H1 (cell line): ENCODE data around the gene PDE4B. TPM values are rescaled to one million over a fixed set of nuclear protein-coding genes. Genes with fewer than 3 reads are reported as not detected.

Source experiments
- CTCF ChIA-PET: fragments of 300-600 bp; sonication (Branson Sonifier 250); formaldehyde crosslinking; loops from one replicate; lab custom pipeline; 2021; ENCODE audit not compliant: partially characterized antibody; lab: Charles Lee
- POLR2A ChIA-PET: fragments of 300-600 bp; sonication (Branson Sonifier 250); formaldehyde crosslinking; loops from one replicate; lab custom pipeline; 2021; ENCODE audit warnings: inconsistent platforms; ENCODE audit not compliant: partially characterized antibody; lab: Charles Lee
- DNase-seq, 2 experiments: peaks; one replicate each; pipeline versions ENCODE4 v3.0.0 to v3.0.0-alpha.2; 2010 to 2022; ENCODE audit warnings: low spot score in 2 of 2, low read depth in 1 of 2, mixed read lengths in 1 of 2
- FAIRE-seq: peaks from 2 replicates; lab custom pipeline; 2011; peaks lifted over from hg19 to GRCh38; lab: Jason Lieb, UNC
- H2AFZ ChIP-seq: 2 replicates; pipeline ENCODE4 v1.8.1; 2012; ENCODE audit warnings: low read length, inconsistent platforms
- H2AK5ac ChIP-seq: 2 replicates; pipeline ENCODE4 v1.6.1; 2013; ENCODE audit warnings: low read depth, low read length
- H2BK120ac ChIP-seq: replicated peaks from 2 replicates; pipeline ENCODE3; 2013; ENCODE audit warnings: low read depth, low read length, inconsistent platforms
- H2BK12ac ChIP-seq: 2 replicates; pipeline ENCODE4 v1.6.1; 2013; ENCODE audit warnings: low read depth, low read length
- H2BK15ac ChIP-seq: 2 replicates; pipeline ENCODE4 v1.6.1; 2013; ENCODE audit warnings: low read length
- H2BK20ac ChIP-seq: 2 replicates; pipeline ENCODE4 v1.6.1; 2013; ENCODE audit warnings: low read length
- H2BK5ac ChIP-seq: 2 replicates; pipeline ENCODE4 v1.6.1; 2013; ENCODE audit warnings: low read depth, low read length
- H3K14ac ChIP-seq: 2 replicates; pipeline ENCODE4 v1.6.1; 2013; ENCODE audit warnings: inconsistent platforms; ENCODE audit not compliant: insufficient read length
- H3K18ac ChIP-seq: 2 replicates; pipeline ENCODE4 v1.6.1; 2013; ENCODE audit warnings: low read length; ENCODE audit errors: extremely low read depth
- H3K23ac ChIP-seq: 2 replicates; pipeline ENCODE4 v1.6.1; 2013; ENCODE audit warnings: inconsistent platforms; ENCODE audit not compliant: insufficient read length
- H3K23me2 ChIP-seq: 2 replicates; pipeline ENCODE4 v1.6.1; 2013; ENCODE audit warnings: low read depth, low read length
- H3K27ac ChIP-seq: 2 replicates; pipeline ENCODE4 v1.6.1; 2011; ENCODE audit warnings: low read depth, low read length, inconsistent platforms
- H3K27me3 ChIP-seq, 4 experiments: replicated peaks in 1 of 4; 1 replicate in 1 of 4; 2 replicates in 3 of 4; pipeline versions ENCODE4 v1.6.1 to v1.8.1; 2011 to 2013; ENCODE audit warnings: low read length in 3 of 4, mild to moderate bottlenecking in 3 of 4, inconsistent platforms in 2 of 4, mixed read lengths in 2 of 4, moderate library complexity in 1 of 4; ENCODE audit not compliant: control insufficient read depth in 3 of 4, insufficient read depth in 3 of 4; ENCODE audit errors: extremely low read depth in 1 of 4
- H3K36me3 ChIP-seq, 4 experiments: 2 replicates each; pipeline versions ENCODE4 v1.6.1 to v1.8.1; 2011 to 2013; ENCODE audit warnings: mild to moderate bottlenecking in 4 of 4, low read length in 3 of 4, moderate library complexity in 2 of 4, control low read depth in 1 of 4, inconsistent platforms in 1 of 4; ENCODE audit not compliant: insufficient read depth in 4 of 4, control insufficient read depth in 2 of 4
- H3K4ac ChIP-seq: replicated peaks from 2 replicates; pipeline ENCODE3; 2013; ENCODE audit warnings: low read length, low read depth, mixed read lengths, inconsistent platforms; ENCODE audit not compliant: insufficient read length
- H3K4me1 ChIP-seq, 4 experiments: replicated peaks in 1 of 4; 1 replicate in 1 of 4; 2 replicates in 3 of 4; pipeline versions ENCODE4 v1.6.1 to v1.8.1; 2011 to 2013; ENCODE audit warnings: low read length in 3 of 4, inconsistent platforms in 2 of 4, mixed read lengths in 1 of 4; ENCODE audit not compliant: insufficient read depth in 4 of 4, control insufficient read depth in 3 of 4
- H3K4me2 ChIP-seq, 2 experiments: 2 replicates each; pipeline versions ENCODE4 v1.6.1 to v1.8.1; 2011 to 2013; ENCODE audit warnings: low read depth in 2 of 2, low read length in 2 of 2, control low read depth in 1 of 2, inconsistent platforms in 1 of 2, mild to moderate bottlenecking in 1 of 2; ENCODE audit not compliant: insufficient read depth in 1 of 2
- H3K4me3 ChIP-seq, 4 experiments: fragments of 200-600, 300-600 bp in 1 of 4; sonication (generic), shearing (Covaris generic), sonication (Bioruptor Twin) in 1 of 4; 2 replicates each; pipeline versions ENCODE4 v1.5.1 to v1.8.1; 2011 to 2016; ENCODE audit warnings: low read length in 4 of 4, low read depth in 3 of 4, control low read depth in 2 of 4, inconsistent platforms in 2 of 4, mild to moderate bottlenecking in 2 of 4, mixed read lengths in 1 of 4, moderate library complexity in 1 of 4; ENCODE audit not compliant: insufficient read depth in 2 of 4; ENCODE audit errors: extremely low read depth in 1 of 4
- H3K56ac ChIP-seq: replicated peaks from 2 replicates; pipeline ENCODE3; 2013; ENCODE audit warnings: low read depth, mild to moderate bottlenecking, mixed read lengths, low read length, inconsistent platforms; ENCODE audit not compliant: insufficient read length
- H3K79me1 ChIP-seq: 2 replicates; pipeline ENCODE4 v1.6.1; 2013; ENCODE audit warnings: low read depth, low read length, control low read depth
- H3K79me2 ChIP-seq, 2 experiments: 2 replicates each; pipeline versions ENCODE4 v1.6.1 to v1.8.1; 2012 to 2013; ENCODE audit warnings: low read length in 2 of 2, mild to moderate bottlenecking in 2 of 2, inconsistent platforms in 1 of 2; ENCODE audit not compliant: insufficient read depth in 2 of 2, control insufficient read depth in 1 of 2
- H3K9ac ChIP-seq, 4 experiments: replicated peaks in 1 of 4; 1 replicate in 1 of 4; 2 replicates in 3 of 4; pipeline versions ENCODE4 v1.6.1 to v1.8.1; 2011 to 2013; ENCODE audit warnings: low read depth in 3 of 4, low read length in 3 of 4, control low read depth in 2 of 4, mild to moderate bottlenecking in 2 of 4, moderate library complexity in 2 of 4, inconsistent platforms in 1 of 4; ENCODE audit errors: extremely low read depth in 1 of 4
- H3K9me3 ChIP-seq, 2 experiments: 2 replicates each; pipeline versions ENCODE4 v1.6.1 to v1.8.1; 2012 to 2013; ENCODE audit warnings: mild to moderate bottlenecking in 2 of 2, moderate library complexity in 2 of 2, control low read depth in 1 of 2, inconsistent platforms in 1 of 2, low read depth in 1 of 2, low read length in 1 of 2, mixed read lengths in 1 of 2; ENCODE audit not compliant: insufficient read depth in 2 of 2
- H4K20me1 ChIP-seq, 2 experiments: replicated peaks in 1 of 2; 2 replicates each; pipeline versions ENCODE3 to v1.8.1; 2011 to 2013; ENCODE audit warnings: inconsistent platforms in 2 of 2, low read length in 2 of 2, mild to moderate bottlenecking in 1 of 2; ENCODE audit not compliant: insufficient read depth in 2 of 2, control insufficient read depth in 1 of 2
- H4K5ac ChIP-seq: 2 replicates; pipeline ENCODE4 v1.6.1; 2013; ENCODE audit warnings: low read length, low read depth, mixed read lengths, inconsistent platforms; ENCODE audit not compliant: insufficient read length
- H4K8ac ChIP-seq: 2 replicates; pipeline ENCODE4 v1.8.0; 2013; ENCODE audit warnings: mild to moderate bottlenecking, moderate library complexity, low read length, inconsistent platforms; ENCODE audit not compliant: insufficient read depth; ENCODE audit errors: extremely low read depth
- H4K91ac ChIP-seq: replicated peaks from 2 replicates; pipeline ENCODE3; 2013; ENCODE audit warnings: low read length, mixed read lengths, inconsistent platforms; ENCODE audit not compliant: insufficient read length
- BACH1 ChIP-seq: IDR thresholded peaks from 2 replicates; pipeline ENCODE4 v1.6.1; 2012; ENCODE audit warnings: low read length, improper control_type of control experiment
- CBX8 ChIP-seq: fragments of 300-800, 300-1000 bp; sonication (generic); IDR thresholded peaks from 2 replicates; pipeline ENCODE4 v1.7.1; 2016; ENCODE audit warnings: low read depth, low read length, borderline replicate concordance
- CTCF ChIP-seq, 3 experiments: IDR thresholded peaks; 1 replicate in 2 of 3; 2 replicates in 1 of 3; pipeline versions ENCODE4 v1.5.1 to v1.6.1; 2011; ENCODE audit warnings: low read length in 3 of 3, mild to moderate bottlenecking in 3 of 3, inconsistent platforms in 2 of 3, low read depth in 1 of 3, moderate library complexity in 1 of 3; ENCODE audit not compliant: insufficient read depth in 1 of 3; ENCODE audit errors: control extremely low read depth in 1 of 3
- EP300 ChIP-seq, 2 experiments: IDR thresholded peaks; 1 replicate in 1 of 2; 2 replicates in 1 of 2; pipeline ENCODE4 v1.6.1; 2011 to 2012; ENCODE audit warnings: low read depth in 2 of 2, low read length in 2 of 2, mild to moderate bottlenecking in 2 of 2, borderline replicate concordance in 1 of 2, inconsistent platforms in 1 of 2, moderate library complexity in 1 of 2
- SP2 ChIP-seq: IDR thresholded peaks from 2 replicates; pipeline ENCODE4 v1.6.1; 2012; ENCODE audit warnings: mild to moderate bottlenecking, low read length, inconsistent platforms
- TCF12 ChIP-seq: IDR thresholded peaks from 2 replicates; pipeline ENCODE4 v1.6.1; 2011; ENCODE audit warnings: low read depth, mild to moderate bottlenecking, low read length
- TEAD4 ChIP-seq: IDR thresholded peaks from 2 replicates; pipeline ENCODE4 v1.6.1; 2012; ENCODE audit warnings: low read depth, low read length, inconsistent platforms, mixed read lengths
- WGBS, 2 experiments: shearing (Covaris generic) in 1 of 2; methylation state at CpG; one replicate each; pipeline versions ENCODE4 v1.1.6 to v1.1.7; 2013 to 2015; ENCODE audit warnings: low lambda C conversion rate in 2 of 2, mixed read lengths in 2 of 2, inconsistent platforms in 1 of 2, low coverage in 1 of 2, missing lambda C conversion rate in 1 of 2; ENCODE audit not compliant: insufficient replicate concordance in 2 of 2, insufficient coverage in 1 of 2, insufficient read length in 1 of 2; ENCODE audit errors: extremely low coverage in 1 of 2, missing lambda C conversion rate in 1 of 2; 5-methylcytosine and 5-hydroxymethylcytosine counted together
- polyA plus RNA-seq, 7 experiments: library from polyadenylated mRNA; depleted of rRNA in 3 of 7; stranded (reverse) in 5 of 7; unstranded in 2 of 7; fragments of >200 nt in 5 of 7; fragments of 200-250 nt in 2 of 7; gene quantifications; 1 replicate in 5 of 7; 2 replicates in 1 of 7; 4 replicates in 1 of 7; pipeline versions ENCODE4 v1.2.1 to v1.2.3, GENCODE V29; 2011 to 2013; ENCODE audit warnings: missing spikeins in 2 of 7, mixed read lengths in 2 of 7
- total RNA-seq: library from RNA; stranded (reverse); fragmentation: NEBNext Ultra II Directional; extraction: Animal tissue kit (Norgen Biotek cat#: 25700); gene quantifications from 2 replicates; pipeline ENCODE4 v1.2.1, GENCODE V29; 2021

PDE4B gene
- total and polyA plus RNA-seq, 2 of the 8 experiments (the other 6 are each of a cell fraction or from before 2014, with no cell fraction given), result 5.0 to 15.1 TPM

DNA sequence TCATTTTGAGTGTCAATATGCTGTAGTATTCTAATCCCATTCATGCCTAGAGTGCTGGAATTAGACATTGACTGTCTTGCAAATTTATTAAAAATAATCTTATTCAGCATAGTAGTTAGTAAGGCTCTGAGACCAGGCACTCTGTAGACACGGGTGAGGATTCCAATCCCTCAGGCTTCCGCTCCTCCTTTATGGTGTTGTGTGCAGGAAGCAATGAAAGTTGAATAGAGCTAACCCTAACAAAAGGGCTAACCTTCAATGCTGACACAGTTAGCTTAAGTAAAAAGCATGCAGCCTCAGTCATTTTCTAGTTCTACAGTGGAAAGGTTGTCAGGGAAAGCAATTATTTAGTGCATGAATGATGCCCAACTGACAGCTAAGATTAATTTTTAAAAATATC lies 541.6 kb downstream of the PDE4B start:
- DNase-seq, result no peak
- CTCF ChIA-PET, result interaction anchor here (0.5 to 1.8 kb wide), 2 partner anchors 26 to 619 kb away, joined by 4 to 7 read pairs; no protein-coding TSS in a partner anchor

More for the DNA sequence above, 541.6 kb downstream of the PDE4B start:
- Histone ChIP-seq H2BK12ac (no peak overlapping the region), H3K14ac (no peak overlapping the region), H3K4me3 (peak overlapping the region in 1 of 4 experiments; percentile 56; a peak in 2 of 8 replicates), H4K91ac (no peak overlapping the region), H3K27me3 (no peaks in the 10 kb centered on the region; a peak in 1 of 7 replicates), H3K4ac (no peak overlapping the region), H4K5ac (no peak overlapping the region), H2AK5ac (no peak overlapping the region), H3K27ac (no peak overlapping the region), H3K18ac (no peak overlapping the region), H2BK5ac (no peak overlapping the region), H4K20me1 (no peaks in the 10 kb centered on the region), H3K23ac (no peak overlapping the region), H2BK20ac (no peak overlapping the region), H3K23me2 (peaks cover 3% of the 10 kb centered on the region; the same call in 1 of the 2 replicates), H4K8ac (no peak overlapping the region), H2BK15ac (no peak overlapping the region), H3K9me3 (no peaks in the 10 kb centered on the region), H3K4me2 (peak overlapping the region; percentile 69 to 88; a peak in 2 of 4 replicates), H3K36me3 (no peaks in the 10 kb centered on the region), H3K79me2 (peaks cover 0 to 38% of the 10 kb centered on the region in 2 experiments; a peak in 3 of 4 replicates), H3K56ac (no peak overlapping the region), H2AFZ (no peak overlapping the region), H3K79me1 (no peaks in the 10 kb centered on the region; the same call in 1 of the 2 replicates), H3K4me1 (peaks cover 2 to 25% (median 11%) of the 10 kb centered on the region in 4 experiments; a peak in 5 of 7 replicates), H3K9ac (no peak overlapping the region), H2BK120ac (no peak overlapping the region)
- no peak for FAIRE-seq
- WGBS, 2 experiments, result 61% methylated on average over 2 of the region's 2 CpGs; no CpG with 5 or more reads in 1 of the 2 experiments
- POLR2A ChIA-PET, result interaction anchor here (1.0 kb wide), 1 partner anchor 11 kb away, joined by 4 read pairs; no protein-coding TSS in a partner anchor
- TF ChIP-seq SP2 (no peak), EP300 (IDR thresholded peaks at IDR 0.05; ENCODE audit: borderline replicate concordance in 1 of 2, low read depth in 2 of 2, low read length in 2 of 2) (no peak), CBX8 (no peak), CTCF (IDR thresholded peaks at IDR 0.05; ENCODE audit: control extremely low read depth in 1 of 3, insufficient read depth in 1 of 3, low read depth in 1 of 3, low read length in 3 of 3) (no peak), BACH1 (no peak), TCF12 (no peak), TEAD4 (no peak)
